IPS DF 6.9 (cell line): ENCODE measurements around the gene AQP1.

Experiments used
- DNase-seq: peaks from one replicate; pipeline ENCODE4 v3.0.0-alpha.2; 2013; ENCODE audit warnings: low read depth, low spot score
- H3K27ac ChIP-seq: one replicate; pipeline ENCODE4 v1.5.1; 2013; ENCODE audit warnings: low read length, control low read depth
- H3K27me3 ChIP-seq: 2 replicates; pipeline ENCODE4 v1.6.1; 2013; ENCODE audit warnings: mild to moderate bottlenecking, low read length; ENCODE audit not compliant: control insufficient read depth, insufficient read depth
- H3K36me3 ChIP-seq: 2 replicates; pipeline ENCODE4 v1.6.1; 2013; ENCODE audit warnings: low read length; ENCODE audit not compliant: control insufficient read depth, insufficient read depth
- H3K4me1 ChIP-seq: 2 replicates; pipeline ENCODE4 v1.6.1; 2013; ENCODE audit warnings: low read length; ENCODE audit not compliant: control insufficient read depth, insufficient read depth
- H3K4me3 ChIP-seq: 2 replicates; pipeline ENCODE4 v1.5.1; 2013; ENCODE audit warnings: mild to moderate bottlenecking, low read length
- H3K9me3 ChIP-seq: 2 replicates; pipeline ENCODE4 v1.6.1; 2013; ENCODE audit warnings: low read length, inconsistent platforms; ENCODE audit not compliant: control insufficient read depth, insufficient read depth
- WGBS: extraction: QIAGEN DNeasy Blood & Tissue Kit; methylation state at CpG from one replicate; pipeline ENCODE4 v1.1.7; 2013; ENCODE audit warnings: mixed read lengths, missing lambda C conversion rate; ENCODE audit not compliant: insufficient read length, insufficient coverage; 5-methylcytosine and 5-hydroxymethylcytosine counted together

The AQP1 gene

DNA sequence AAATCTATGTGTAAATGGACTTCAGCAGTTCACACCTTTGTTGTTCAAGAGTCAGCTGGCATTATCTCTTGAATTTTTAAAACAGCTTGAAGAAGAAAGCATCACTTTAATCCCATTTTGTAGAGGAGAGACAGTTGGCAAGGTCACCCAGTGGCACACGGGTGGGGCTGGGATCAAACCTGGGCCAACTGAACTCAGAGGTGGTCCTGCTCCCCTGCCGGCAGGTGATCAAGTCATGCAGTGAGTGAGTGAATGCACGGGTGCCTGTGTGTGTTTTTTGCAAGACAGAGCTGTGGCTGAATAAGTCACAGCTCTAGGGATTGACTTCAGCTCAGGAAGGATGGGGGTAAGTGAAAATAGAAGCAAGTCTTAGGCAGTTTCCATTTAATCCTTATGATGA is 61.6 kb downstream of the AQP1 start:
- Histone ChIP-seq H3K9me3 (no peaks in the 10 kb centered on the region), H3K4me3 (no peak overlapping the region), H3K4me1 (peaks cover 3% of the 10 kb centered on the region; the same call in 1 of the 2 replicates), H3K27me3 (no peaks in the 10 kb centered on the region), H3K27ac (no peak overlapping the region), H3K36me3 (no peaks in the 10 kb centered on the region)
- DNase-seq = no peak
- WGBS = no CpG with 5 or more reads among the region's 3 CpGs

DNA sequence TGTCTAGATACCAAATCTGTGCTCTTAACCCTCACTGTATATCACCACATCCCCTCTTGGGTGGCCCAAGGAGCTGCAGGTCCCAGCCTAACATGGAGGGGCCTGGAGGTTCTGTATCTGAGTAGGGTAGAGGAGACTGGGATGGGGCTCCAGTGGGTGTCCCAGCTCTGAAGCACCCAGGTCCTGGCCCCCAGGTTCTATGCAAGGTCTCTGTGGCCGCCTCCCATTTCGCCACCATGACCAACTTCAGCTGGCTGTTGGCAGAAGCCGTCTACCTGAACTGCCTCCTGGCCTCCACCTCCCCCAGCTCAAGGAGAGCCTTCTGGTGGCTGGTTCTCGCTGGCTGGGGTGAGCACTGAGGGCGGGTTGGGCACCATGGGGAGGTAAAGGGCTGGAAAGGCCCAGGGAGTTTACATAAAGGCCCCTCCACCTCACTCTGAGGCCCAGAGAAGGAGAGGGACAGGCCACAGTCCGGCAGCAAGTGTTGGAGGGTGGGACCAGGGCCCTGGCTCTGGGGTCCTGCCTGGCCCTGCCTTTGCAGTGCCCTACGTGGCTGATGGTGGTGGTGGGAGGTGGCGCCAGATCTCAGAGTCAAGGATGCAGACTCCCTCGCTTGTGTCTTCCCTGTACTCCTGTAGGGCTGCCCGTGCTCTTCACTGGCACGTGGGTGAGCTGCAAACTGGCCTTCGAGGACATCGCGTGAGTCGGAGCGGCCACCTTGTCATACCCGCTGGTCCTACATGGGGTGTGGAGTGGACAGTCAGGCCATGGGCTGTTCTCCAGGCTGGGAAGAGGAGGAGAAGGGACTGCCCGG is 62.3 kb downstream of the AQP1 start:
- Histone ChIP-seq H3K27ac (no peak overlapping the region), H3K9me3 (no peaks in the 10 kb centered on the region), H3K4me3 (no peak overlapping the region), H3K27me3 (no peaks in the 10 kb centered on the region), H3K36me3 (no peaks in the 10 kb centered on the region), H3K4me1 (peaks cover 3% of the 10 kb centered on the region; the same call in 1 of the 2 replicates)
- WGBS = no CpG with 5 or more reads among the region's 18 CpGs
- DNase-seq = no peak

DNA sequence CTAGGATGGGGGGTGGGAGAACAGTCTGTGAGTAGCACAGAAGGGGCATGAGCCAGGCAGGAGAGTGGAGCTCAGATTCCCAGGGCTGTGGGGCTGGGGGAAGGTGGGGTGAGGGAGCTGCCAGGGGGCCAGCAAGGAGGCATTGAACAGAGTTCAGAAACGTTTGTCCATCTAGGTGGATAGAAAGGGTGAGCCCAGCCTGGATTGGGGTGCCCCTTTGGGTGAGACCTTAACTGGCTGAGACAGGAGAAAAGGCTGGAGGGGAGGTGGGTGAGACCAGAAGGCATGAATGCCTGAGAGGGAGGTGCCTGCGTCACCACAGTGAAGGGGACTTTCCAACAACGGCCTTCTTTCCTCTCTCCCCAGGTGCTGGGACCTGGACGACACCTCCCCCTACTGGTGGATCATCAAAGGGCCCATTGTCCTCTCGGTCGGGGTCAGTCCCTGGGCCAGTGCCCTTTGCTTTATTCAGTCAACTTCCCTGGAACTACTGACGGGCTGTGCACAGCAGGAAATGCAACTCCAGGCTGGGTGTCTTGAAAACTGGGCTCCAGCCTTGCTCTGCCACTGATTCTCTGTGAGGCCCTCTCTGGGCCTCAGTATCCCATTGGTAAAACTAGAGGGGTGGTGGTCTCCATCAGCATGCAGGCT is 63.1 kb downstream of the AQP1 start:
- Histone ChIP-seq H3K36me3 (no peaks in the 10 kb centered on the region), H3K27ac (no peak overlapping the region), H3K4me1 (peaks cover 3% of the 10 kb centered on the region; the same call in 1 of the 2 replicates), H3K9me3 (no peaks in the 10 kb centered on the region), H3K4me3 (no peak overlapping the region), H3K27me3 (no peaks in the 10 kb centered on the region)
- no CpG with 5 or more reads among the region's 7 CpGs for WGBS
- peak; percentile 54 for DNase-seq
